ENCODE measurements around the gene KCND3. TPM values are rescaled to one million over a fixed set of nuclear protein-coding genes. Genes with fewer than 3 reads are reported as not detected.

KCND3 gene
- total and polyA plus RNA-seq, 2 experiments from 2014 or later, result 0.10 to 0.18 TPM

DNA sequence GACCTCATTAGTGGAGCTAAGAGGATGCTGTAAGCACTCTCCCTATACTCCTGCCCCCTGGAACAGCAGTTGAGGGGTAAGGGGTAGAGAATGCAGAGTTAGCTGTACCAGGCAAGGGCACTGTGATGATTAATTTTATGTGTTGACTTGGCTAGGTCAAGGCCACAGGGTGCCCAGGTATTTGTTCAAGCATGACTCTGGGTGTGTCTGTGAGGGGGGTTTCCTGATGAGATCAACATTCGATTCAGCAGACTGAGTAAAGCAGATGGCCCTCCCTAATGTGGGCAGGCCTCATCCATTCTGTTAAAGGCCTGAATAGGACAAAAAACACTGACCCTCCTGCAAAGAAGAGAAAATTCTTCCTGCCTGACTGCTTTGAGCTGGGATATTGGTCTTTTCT, 110.8 kb downstream of the KCND3 start:
- Histone ChIP-seq H3K9me2 (ENCODE audit: insufficient read depth) (no peaks in the 10 kb centered on the region), H3K36me3 (ENCODE audit: insufficient read depth) (no peaks in the 10 kb centered on the region), H2AFZ (no peak overlapping the region), H3K4me2 (no peak overlapping the region), H3K27ac (ENCODE audit: low read depth) (no peak overlapping the region), H3F3A (replicated peaks; ENCODE audit: low read depth) (no peaks in the 10 kb centered on the region), H3K4me1 (ENCODE audit: insufficient read depth) (no peaks in the 10 kb centered on the region), H3K4me3 (no peak overlapping the region), H3K79me2 (replicated peaks; ENCODE audit: insufficient read depth) (no peaks in the 10 kb centered on the region), H4K20me1 (replicated peaks; ENCODE audit: insufficient read depth) (no peaks in the 10 kb centered on the region), H3K27me3 (ENCODE audit: insufficient read depth) (no peaks in the 10 kb centered on the region)
- TF ChIP-seq EZH2 (IDR thresholded peaks at IDR 0.05; ENCODE audit: low read depth, unreplicated experiment) (no peak), NANOG (IDR thresholded peaks at IDR 0.05; ENCODE audit: borderline replicate concordance) (no peak), ZNF331 (CRISPR knock-in tag; IDR thresholded peaks at IDR 0.05; ENCODE audit: low read depth) (no peak), JUNB (IDR thresholded peaks at IDR 0.05; ENCODE audit: unreplicated experiment) (no peak), CREB1 (CRISPR knock-in tag; IDR thresholded peaks at IDR 0.05; ENCODE audit: low read depth) (no peak), ZNF114 (CRISPR knock-in tag; IDR thresholded peaks at IDR 0.05) (no peak), POLR2AphosphoS5 (IDR thresholded peaks at IDR 0.05; ENCODE audit: low read depth) (no peak), EZH2phosphoT487 (IDR thresholded peaks at IDR 0.05; ENCODE audit: unreplicated experiment) (no peak), STAT1 (IDR thresholded peaks at IDR 0.05; ENCODE audit: unreplicated experiment) (no peak)
- TF ChIP-seq, protein P1, sequence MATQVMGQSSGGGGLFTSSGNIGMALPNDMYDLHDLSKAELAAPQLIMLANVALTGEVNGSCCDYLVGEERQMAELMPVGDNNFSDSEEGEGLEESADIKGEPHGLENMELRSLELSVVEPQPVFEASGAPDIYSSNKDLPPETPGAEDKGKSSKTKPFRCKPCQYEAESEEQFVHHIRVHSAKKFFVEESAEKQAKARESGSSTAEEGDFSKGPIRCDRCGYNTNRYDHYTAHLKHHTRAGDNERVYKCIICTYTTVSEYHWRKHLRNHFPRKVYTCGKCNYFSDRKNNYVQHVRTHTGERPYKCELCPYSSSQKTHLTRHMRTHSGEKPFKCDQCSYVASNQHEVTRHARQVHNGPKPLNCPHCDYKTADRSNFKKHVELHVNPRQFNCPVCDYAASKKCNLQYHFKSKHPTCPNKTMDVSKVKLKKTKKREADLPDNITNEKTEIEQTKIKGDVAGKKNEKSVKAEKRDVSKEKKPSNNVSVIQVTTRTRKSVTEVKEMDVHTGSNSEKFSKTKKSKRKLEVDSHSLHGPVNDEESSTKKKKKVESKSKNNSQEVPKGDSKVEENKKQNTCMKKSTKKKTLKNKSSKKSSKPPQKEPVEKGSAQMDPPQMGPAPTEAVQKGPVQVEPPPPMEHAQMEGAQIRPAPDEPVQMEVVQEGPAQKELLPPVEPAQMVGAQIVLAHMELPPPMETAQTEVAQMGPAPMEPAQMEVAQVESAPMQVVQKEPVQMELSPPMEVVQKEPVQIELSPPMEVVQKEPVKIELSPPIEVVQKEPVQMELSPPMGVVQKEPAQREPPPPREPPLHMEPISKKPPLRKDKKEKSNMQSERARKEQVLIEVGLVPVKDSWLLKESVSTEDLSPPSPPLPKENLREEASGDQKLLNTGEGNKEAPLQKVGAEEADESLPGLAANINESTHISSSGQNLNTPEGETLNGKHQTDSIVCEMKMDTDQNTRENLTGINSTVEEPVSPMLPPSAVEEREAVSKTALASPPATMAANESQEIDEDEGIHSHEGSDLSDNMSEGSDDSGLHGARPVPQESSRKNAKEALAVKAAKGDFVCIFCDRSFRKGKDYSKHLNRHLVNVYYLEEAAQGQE (IDR thresholded peaks at IDR 0.05; ENCODE audit: unreplicated experiment), result no peak
- TF ChIP-seq, protein P2, sequence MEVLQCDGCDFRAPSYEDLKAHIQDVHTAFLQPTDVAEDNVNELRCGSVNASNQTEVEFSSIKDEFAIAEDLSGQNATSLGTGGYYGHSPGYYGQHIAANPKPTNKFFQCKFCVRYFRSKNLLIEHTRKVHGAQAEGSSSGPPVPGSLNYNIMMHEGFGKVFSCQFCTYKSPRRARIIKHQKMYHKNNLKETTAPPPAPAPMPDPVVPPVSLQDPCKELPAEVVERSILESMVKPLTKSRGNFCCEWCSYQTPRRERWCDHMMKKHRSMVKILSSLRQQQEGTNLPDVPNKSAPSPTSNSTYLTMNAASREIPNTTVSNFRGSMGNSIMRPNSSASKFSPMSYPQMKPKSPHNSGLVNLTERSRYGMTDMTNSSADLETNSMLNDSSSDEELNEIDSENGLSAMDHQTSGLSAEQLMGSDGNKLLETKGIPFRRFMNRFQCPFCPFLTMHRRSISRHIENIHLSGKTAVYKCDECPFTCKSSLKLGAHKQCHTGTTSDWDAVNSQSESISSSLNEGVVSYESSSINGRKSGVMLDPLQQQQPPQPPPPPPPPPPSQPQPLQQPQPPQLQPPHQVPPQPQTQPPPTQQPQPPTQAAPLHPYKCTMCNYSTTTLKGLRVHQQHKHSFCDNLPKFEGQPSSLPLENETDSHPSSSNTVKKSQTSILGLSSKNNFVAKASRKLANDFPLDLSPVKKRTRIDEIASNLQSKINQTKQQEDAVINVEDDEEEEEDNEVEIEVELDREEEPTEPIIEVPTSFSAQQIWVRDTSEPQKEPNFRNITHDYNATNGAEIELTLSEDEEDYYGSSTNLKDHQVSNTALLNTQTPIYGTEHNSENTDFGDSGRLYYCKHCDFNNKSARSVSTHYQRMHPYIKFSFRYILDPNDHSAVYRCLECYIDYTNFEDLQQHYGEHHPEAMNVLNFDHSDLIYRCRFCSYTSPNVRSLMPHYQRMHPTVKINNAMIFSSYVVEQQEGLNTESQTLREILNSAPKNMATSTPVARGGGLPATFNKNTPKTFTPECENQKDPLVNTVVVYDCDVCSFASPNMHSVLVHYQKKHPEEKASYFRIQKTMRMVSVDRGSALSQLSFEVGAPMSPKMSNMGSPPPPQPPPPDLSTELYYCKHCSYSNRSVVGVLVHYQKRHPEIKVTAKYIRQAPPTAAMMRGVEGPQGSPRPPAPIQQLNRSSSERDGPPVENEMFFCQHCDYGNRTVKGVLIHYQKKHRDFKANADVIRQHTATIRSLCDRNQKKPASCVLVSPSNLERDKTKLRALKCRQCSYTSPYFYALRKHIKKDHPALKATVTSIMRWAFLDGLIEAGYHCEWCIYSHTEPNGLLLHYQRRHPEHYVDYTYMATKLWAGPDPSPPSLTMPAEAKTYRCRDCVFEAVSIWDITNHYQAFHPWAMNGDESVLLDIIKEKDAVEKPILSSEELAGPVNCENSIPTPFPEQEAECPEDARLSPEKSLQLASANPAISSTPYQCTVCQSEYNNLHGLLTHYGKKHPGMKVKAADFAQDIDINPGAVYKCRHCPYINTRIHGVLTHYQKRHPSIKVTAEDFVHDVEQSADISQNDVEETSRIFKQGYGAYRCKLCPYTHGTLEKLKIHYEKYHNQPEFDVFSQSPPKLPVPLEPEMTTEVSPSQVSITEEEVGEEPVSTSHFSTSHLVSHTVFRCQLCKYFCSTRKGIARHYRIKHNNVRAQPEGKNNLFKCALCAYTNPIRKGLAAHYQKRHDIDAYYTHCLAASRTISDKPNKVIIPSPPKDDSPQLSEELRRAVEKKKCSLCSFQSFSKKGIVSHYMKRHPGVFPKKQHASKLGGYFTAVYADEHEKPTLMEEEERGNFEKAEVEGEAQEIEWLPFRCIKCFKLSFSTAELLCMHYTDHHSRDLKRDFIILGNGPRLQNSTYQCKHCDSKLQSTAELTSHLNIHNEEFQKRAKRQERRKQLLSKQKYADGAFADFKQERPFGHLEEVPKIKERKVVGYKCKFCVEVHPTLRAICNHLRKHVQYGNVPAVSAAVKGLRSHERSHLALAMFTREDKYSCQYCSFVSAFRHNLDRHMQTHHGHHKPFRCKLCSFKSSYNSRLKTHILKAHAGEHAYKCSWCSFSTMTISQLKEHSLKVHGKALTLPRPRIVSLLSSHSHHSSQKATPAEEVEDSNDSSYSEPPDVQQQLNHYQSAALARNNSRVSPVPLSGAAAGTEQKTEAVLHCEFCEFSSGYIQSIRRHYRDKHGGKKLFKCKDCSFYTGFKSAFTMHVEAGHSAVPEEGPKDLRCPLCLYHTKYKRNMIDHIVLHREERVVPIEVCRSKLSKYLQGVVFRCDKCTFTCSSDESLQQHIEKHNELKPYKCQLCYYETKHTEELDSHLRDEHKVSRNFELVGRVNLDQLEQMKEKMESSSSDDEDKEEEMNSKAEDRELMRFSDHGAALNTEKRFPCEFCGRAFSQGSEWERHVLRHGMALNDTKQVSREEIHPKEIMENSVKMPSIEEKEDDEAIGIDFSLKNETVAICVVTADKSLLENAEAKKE (CRISPR knock-in tag; IDR thresholded peaks at IDR 0.05), result no peak
- TF ChIP-seq, protein P3, sequence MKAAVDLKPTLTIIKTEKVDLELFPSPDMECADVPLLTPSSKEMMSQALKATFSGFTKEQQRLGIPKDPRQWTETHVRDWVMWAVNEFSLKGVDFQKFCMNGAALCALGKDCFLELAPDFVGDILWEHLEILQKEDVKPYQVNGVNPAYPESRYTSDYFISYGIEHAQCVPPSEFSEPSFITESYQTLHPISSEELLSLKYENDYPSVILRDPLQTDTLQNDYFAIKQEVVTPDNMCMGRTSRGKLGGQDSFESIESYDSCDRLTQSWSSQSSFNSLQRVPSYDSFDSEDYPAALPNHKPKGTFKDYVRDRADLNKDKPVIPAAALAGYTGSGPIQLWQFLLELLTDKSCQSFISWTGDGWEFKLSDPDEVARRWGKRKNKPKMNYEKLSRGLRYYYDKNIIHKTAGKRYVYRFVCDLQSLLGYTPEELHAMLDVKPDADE (IDR thresholded peaks at IDR 0.05), result no peak
- TF ChIP-seq, protein P4, sequence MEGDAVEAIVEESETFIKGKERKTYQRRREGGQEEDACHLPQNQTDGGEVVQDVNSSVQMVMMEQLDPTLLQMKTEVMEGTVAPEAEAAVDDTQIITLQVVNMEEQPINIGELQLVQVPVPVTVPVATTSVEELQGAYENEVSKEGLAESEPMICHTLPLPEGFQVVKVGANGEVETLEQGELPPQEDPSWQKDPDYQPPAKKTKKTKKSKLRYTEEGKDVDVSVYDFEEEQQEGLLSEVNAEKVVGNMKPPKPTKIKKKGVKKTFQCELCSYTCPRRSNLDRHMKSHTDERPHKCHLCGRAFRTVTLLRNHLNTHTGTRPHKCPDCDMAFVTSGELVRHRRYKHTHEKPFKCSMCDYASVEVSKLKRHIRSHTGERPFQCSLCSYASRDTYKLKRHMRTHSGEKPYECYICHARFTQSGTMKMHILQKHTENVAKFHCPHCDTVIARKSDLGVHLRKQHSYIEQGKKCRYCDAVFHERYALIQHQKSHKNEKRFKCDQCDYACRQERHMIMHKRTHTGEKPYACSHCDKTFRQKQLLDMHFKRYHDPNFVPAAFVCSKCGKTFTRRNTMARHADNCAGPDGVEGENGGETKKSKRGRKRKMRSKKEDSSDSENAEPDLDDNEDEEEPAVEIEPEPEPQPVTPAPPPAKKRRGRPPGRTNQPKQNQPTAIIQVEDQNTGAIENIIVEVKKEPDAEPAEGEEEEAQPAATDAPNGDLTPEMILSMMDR (conservative IDR thresholded peaks at IDR 0.05; ENCODE audit: low read depth in 2 of 2), result no peak
- Mint-ChIP-seq H3K9me3 (no peaks in the 10 kb centered on the region), H3K4me3 (no peak overlapping the region), H3K27me3 (ENCODE audit: insufficient read depth, low read depth, poor library complexity) (peaks cover 7% of the 10 kb centered on the region), H3K4me1 (peaks cover 7% of the 10 kb centered on the region; the same call in 2 of the 3 replicates), H3K36me3 (ENCODE audit: low read depth) (no peaks in the 10 kb centered on the region), H3K27ac (no peak overlapping the region)
- no peak for DNase-seq (ENCODE audit: low spot score)
- no peak for ATAC-seq
